Esophagus squamous epithelium (tissue), 4 donors: ENCODE data around the gene ADAM33.

Experiments used
- POLR2A ChIP-seq, 4 donors: fragments of 450-650 bp; IDR thresholded peaks; one replicate each; pipeline ENCODE4 v1.6.1; 2017; ENCODE audit warnings: antibody characterized with exemption in 4 of 4, mild to moderate bottlenecking in 4 of 4, moderate library complexity in 3 of 4
- TF ChIP-seq, protein P1 (sequence below), 6 experiments: fragments of 450-650 bp in 4 of 6; fragments of 200-600 bp in 2 of 6; sonication (generic) in 2 of 6; IDR thresholded peaks; one replicate each; pipeline ENCODE4 v1.5.1; 2016 to 2019; ENCODE audit warnings: antibody characterized with exemption in 6 of 6, mild to moderate bottlenecking in 4 of 6, moderate library complexity in 4 of 6

DNA sequence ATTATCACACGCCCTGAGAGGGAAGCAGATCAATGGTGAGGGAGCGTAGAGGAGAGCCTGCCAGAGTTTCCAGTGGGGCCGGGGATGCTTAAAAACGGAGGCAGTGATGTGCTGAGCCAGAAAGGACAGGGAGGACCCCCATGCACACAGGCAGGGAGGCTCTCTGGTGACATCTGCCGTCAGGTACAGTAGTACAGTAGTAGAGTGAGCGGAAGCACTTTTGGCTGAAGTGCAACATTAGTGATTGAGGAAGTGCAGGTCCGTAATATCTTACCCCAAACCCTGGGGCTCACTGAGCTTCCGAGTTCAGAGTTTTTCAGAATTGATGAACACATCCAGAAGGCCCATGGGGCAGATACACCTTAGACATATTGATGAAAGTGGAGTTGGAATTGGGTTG is 60.7 kb downstream of the ADAM33 start:
- TF ChIP-seq, protein P1, sequence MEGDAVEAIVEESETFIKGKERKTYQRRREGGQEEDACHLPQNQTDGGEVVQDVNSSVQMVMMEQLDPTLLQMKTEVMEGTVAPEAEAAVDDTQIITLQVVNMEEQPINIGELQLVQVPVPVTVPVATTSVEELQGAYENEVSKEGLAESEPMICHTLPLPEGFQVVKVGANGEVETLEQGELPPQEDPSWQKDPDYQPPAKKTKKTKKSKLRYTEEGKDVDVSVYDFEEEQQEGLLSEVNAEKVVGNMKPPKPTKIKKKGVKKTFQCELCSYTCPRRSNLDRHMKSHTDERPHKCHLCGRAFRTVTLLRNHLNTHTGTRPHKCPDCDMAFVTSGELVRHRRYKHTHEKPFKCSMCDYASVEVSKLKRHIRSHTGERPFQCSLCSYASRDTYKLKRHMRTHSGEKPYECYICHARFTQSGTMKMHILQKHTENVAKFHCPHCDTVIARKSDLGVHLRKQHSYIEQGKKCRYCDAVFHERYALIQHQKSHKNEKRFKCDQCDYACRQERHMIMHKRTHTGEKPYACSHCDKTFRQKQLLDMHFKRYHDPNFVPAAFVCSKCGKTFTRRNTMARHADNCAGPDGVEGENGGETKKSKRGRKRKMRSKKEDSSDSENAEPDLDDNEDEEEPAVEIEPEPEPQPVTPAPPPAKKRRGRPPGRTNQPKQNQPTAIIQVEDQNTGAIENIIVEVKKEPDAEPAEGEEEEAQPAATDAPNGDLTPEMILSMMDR (IDR thresholded peaks at IDR 0.05) = no peak
- no peak for TF ChIP-seq POLR2A (IDR thresholded peaks at IDR 0.05)
